Activated CD4-positive, alpha-beta T cell treated with anti-CD3 and anti-CD28 coated beads for 24 hours (primary cell): Measurements from ENCODE around the gene SYK.

ENCODE experiments used
- DNase-seq, 2 donors: peaks; one replicate each; pipeline ENCODE4 v3.0.0-alpha.2; 2020; ENCODE audit warnings: low read depth in 2 of 2

The SYK gene

GRCh38 chr9:90851444-90851843 is 49.8 kb downstream of the SYK start:
- DNase-seq = no peak

- no peak for DNase-seq
Observed at GRCh38 chr9:90853945-90854344, 52.3 kb downstream of the SYK start.

- DNase-seq = no peak
Observed at GRCh38 chr9:90854637-90855175, 53.1 kb downstream of the SYK start.

GRCh38 chr9:90855208-90855902 is 53.7 kb downstream of the SYK start:
- DNase-seq = no peak

- DNase-seq = no peak
Observed at GRCh38 chr9:90857091-90857490, 55.5 kb downstream of the SYK start.

- DNase-seq = no peak
Observed at GRCh38 chr9:90857855-90858254, 56.2 kb downstream of the SYK start.

- no peak for DNase-seq
Observed at GRCh38 chr9:90858457-90858901, 56.9 kb downstream of the SYK start.

GRCh38 chr9:90860382-90860781 is 58.8 kb downstream of the SYK start:
- DNase-seq = no peak

GRCh38 chr9:90860826-90861225 is 59.2 kb downstream of the SYK start:
- no peak for DNase-seq

- no peak for DNase-seq
Observed at GRCh38 chr9:90861380-90861779, 59.8 kb downstream of the SYK start.

- no peak for DNase-seq
Observed at GRCh38 chr9:90861826-90862740, 60.5 kb downstream of the SYK start.

- DNase-seq = no peak
Observed at GRCh38 chr9:90864779-90865178, 63.2 kb downstream of the SYK start.

- DNase-seq = no peak
Observed at GRCh38 chr9:90867101-90867500, 65.5 kb downstream of the SYK start.

GRCh38 chr9:90868555-90868954 is 66.9 kb downstream of the SYK start:
- DNase-seq = no peak

GRCh38 chr9:90869361-90869760 is 67.7 kb downstream of the SYK start:
- DNase-seq = no peak

- DNase-seq = peak; percentile 17 to 26
Observed at GRCh38 chr9:90870621-90871326, 69.2 kb downstream of the SYK start.

GRCh38 chr9:90871327-90871935 is 69.8 kb downstream of the SYK start:
- DNase-seq = no peak

- no peak for DNase-seq
Observed at GRCh38 chr9:90872835-90873294, 71.2 kb downstream of the SYK start.

GRCh38 chr9:90873422-90873821 is 71.8 kb downstream of the SYK start:
- DNase-seq = no peak

GRCh38 chr9:90874194-90874593 is 72.6 kb downstream of the SYK start:
- no peak for DNase-seq

GRCh38 chr9:90878562-90878961 is 76.9 kb downstream of the SYK start:
- DNase-seq = no peak

GRCh38 chr9:90880066-90880465 is 78.4 kb downstream of the SYK start:
- no peak for DNase-seq
